ENCODE results near the gene KHDRBS2. TPM values are rescaled to one million over a fixed set of nuclear protein-coding genes. Genes with fewer than 3 reads are reported as not detected.

Gene KHDRBS2
- total and polyA plus RNA-seq, 2 of the 13 experiments (the other 11 are each of a cell fraction or from before 2014, with no cell fraction given): not detected

DNA sequence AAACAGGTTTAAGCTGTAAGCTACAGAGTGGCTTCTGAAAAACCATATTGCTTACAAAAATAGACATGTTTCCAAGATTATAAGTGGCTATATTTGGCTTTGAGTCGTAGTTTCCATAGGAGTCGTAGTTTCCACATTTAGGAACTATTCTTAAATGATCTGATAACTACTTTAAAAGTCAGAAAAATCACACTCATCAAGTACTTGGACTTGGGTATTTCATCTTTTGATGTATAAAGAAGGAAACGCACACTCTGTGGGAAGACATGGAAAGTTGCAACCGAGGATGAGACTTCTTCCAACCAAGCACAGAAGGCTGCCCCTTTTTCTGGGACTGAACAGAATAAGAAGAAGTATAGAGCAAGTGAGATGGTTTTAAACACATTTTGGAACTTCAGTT, 118.3 kb downstream of the KHDRBS2 start:
- H3K27me3 ChIP-seq (ENCODE audit: control insufficient read depth in 1 of 2, insufficient read depth in 2 of 2, low read length in 2 of 2): no peaks in the 10 kb centered on the region
- H3K4me2 ChIP-seq (ENCODE audit: low read depth, low read length): no peak overlapping the region
- no peaks in the 10 kb centered on the region for H3K36me3 ChIP-seq (replicated peaks in 1 of 2; ENCODE audit: control insufficient read depth in 1 of 2, insufficient read depth in 2 of 2, low read length in 2 of 2)
- no peaks in the 10 kb centered on the region for H4K20me1 ChIP-seq (ENCODE audit: insufficient read depth, low read length)
- H3K79me2 ChIP-seq (ENCODE audit: insufficient read depth, low read length): no peaks in the 10 kb centered on the region
- no TSS peak for BruUV-seq (replicated peaks)
- TF ChIP-seq SMAD3 (CRISPR knock-in tag; IDR thresholded peaks at IDR 0.05) (no peak), ZNF788 (CRISPR knock-in tag; IDR thresholded peaks at IDR 0.05; ENCODE audit: borderline replicate concordance) (no peak), ZNF569 (CRISPR knock-in tag; IDR thresholded peaks at IDR 0.05; ENCODE audit: borderline replicate concordance) (no peak), ZFP41 (CRISPR knock-in tag; IDR thresholded peaks at IDR 0.05; ENCODE audit: borderline replicate concordance) (no peak), ZNF230 (CRISPR knock-in tag; IDR thresholded peaks at IDR 0.05) (no peak), CEBPG (CRISPR knock-in tag; IDR thresholded peaks at IDR 0.05) (no peak), ZNF501 (CRISPR knock-in tag; IDR thresholded peaks at IDR 0.05) (no peak), MYNN (CRISPR knock-in tag; IDR thresholded peaks at IDR 0.05; ENCODE audit: low read depth) (no peak), ZNF543 (CRISPR knock-in tag; IDR thresholded peaks at IDR 0.05) (no peak), SRY (CRISPR knock-in tag; IDR thresholded peaks at IDR 0.05) (no peak), ZNF232 (CRISPR knock-in tag; IDR thresholded peaks at IDR 0.05; ENCODE audit: borderline replicate concordance) (no peak)
- TF ChIP-seq, protein P1, sequence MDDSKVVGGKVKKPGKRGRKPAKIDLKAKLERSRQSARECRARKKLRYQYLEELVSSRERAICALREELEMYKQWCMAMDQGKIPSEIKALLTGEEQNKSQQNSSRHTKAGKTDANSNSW (CRISPR knock-in tag; IDR thresholded peaks at IDR 0.05; ENCODE audit: borderline replicate concordance): no peak
- no peak overlapping the region for H2AFZ ChIP-seq (ENCODE audit: low read length)
- ChIA-PET CTCF (ENCODE audit: low intra/inter-chr PET ratio, low total read pairs) (no interaction called here), POLR2A (no interaction called here)
- no peak for DNase-seq (ENCODE audit: low spot score)
- H3K4me3 ChIP-seq (replicated peaks in 1 of 3; ENCODE audit: insufficient read depth in 1 of 3, low read depth in 2 of 3, low read length in 3 of 3): no peak overlapping the region
- 10% methylated on average over 4 of the region's 4 CpGs for WGBS (ENCODE audit: low lambda C conversion rate)
- FAIRE-seq: no peak
- H3K9ac ChIP-seq (ENCODE audit: insufficient read depth, low read depth, low read length): no peak overlapping the region
- ATAC-seq: no peak
- H3K4me1 ChIP-seq (ENCODE audit: insufficient read depth, low read length): no peaks in the 10 kb centered on the region
- no peaks in the 10 kb centered on the region for H3K9me3 ChIP-seq (ENCODE audit: low read length)
- intact Hi-C loops (cut with micrococcal nuclease; ENCODE audit: unreplicated experiment): no loop called here
- in situ Hi-C loops (cut with HindIII; ENCODE audit: extremely low pct_ligation_motif_present, low pct_unique_long_range_greater_than_20kb): no loop called here
- no peak overlapping the region for H3K27ac ChIP-seq (ENCODE audit: extremely low read length, insufficient read depth, low read length)

Measured in HepG2 (cell line).